GM13976 (cell line): Measurements from ENCODE around the gene CEP63.
A peak's percentile ranks its signal among the peaks of the same experiment; 100 is the strongest.

Experiments
- DNase-seq: peaks from one replicate; pipeline ENCODE4 v3.0.0; 2012; ENCODE audit warnings: low spot score
- CTCF ChIP-seq: IDR thresholded peaks from 2 replicates; pipeline ENCODE4 v1.5.1; 2012; ENCODE audit warnings: borderline replicate concordance, mild to moderate bottlenecking; ENCODE audit not compliant: insufficient read depth; ENCODE audit errors: extremely low read depth, missing control alignments, control extremely low read depth
- in situ Hi-C: fragments of 300-500 bp; cut with MboI; formaldehyde crosslinking; loops from one replicate; pipeline ENCODE4 v1.12.0; 2022; ENCODE audit warnings: low sequenced_read_pairs, mixed read lengths, inconsistent platforms; ENCODE audit not compliant: unreplicated experiment

The CEP63 gene

DNA sequence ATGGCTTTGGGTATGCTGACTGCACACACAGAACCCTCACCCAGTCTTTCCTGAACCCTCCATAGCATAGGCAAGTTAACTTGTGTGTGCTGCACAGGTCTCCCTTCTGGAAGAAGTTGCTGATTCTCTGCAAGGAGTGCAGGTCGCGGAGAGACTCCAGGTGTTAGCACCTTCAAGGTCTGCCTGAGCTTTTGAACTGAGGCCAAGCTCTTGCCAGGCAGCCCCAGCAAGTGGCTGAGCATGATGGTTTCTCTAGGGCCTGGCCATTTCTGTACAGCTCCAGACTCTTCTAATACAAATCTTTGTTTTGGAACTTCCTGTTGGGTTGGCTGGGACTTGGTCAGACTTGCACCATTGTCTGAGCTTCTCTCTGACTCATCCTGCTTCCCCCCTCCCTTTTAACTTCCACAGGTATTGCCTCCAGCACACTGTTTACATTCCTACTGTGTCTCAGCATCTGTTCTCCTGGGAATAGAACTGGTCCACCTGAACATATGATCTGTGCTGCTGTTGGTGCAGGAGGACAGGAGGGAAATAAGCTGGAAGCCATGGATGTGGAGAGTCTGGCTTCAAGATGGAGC is 111.6 kb downstream of the CEP63 start:
- no peak for TF ChIP-seq CTCF
- DNase-seq = no peak
- in situ Hi-C loops = no loop called here

- no peak for DNase-seq
- in situ Hi-C loops = no loop called here
- no peak for TF ChIP-seq CTCF
Measured at GRCh38 chr3:134598763-134599545, 113.1 kb downstream of the CEP63 start.

DNA sequence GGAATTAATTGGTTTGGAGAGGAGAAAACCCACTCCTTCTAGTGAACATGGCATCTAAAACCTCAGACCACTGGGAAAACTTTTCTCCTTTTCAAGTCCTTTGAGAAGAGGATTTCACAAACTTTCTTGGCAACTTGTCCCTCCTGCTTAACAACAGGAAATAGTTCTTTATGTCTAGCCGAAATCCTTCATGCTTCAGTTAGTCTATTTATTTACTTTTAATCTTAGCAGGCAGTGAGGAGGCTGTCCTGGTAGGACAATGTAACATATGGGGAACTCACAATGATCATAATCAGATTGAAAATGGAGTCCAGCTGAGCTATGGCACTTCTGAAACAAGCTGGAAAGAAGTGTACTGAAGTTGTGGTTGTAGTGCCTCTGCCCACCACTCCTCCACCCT is 114.3 kb downstream of the CEP63 start:
- no peak for TF ChIP-seq CTCF
- in situ Hi-C loops = no loop called here
- no peak for DNase-seq

- peak; percentile 79 for TF ChIP-seq CTCF
- in situ Hi-C loops = no loop called here
- peak; percentile 86 for DNase-seq
Measured at GRCh38 chr3:134600685-134601463, 115.0 kb downstream of the CEP63 start.

GRCh38 chr3:134601539-134602439 is 115.9 kb downstream of the CEP63 start:
- DNase-seq = peak; percentile 25
- in situ Hi-C loops = no loop called here
- no peak for TF ChIP-seq CTCF

GRCh38 chr3:134602440-134602814 is 116.6 kb downstream of the CEP63 start:
- no peak for TF ChIP-seq CTCF
- in situ Hi-C loops = no loop called here
- peak; percentile 16 for DNase-seq
